GM19328 (cell line): ENCODE results near the gene PCDHA13.
"Not testable (repeated sequence)": the region's sequence is repeated elsewhere in the genome, so short reads cannot be mapped to it uniquely, and the experiment has no call there.

Source experiments
- ATAC-seq: cut with Tn5 transposase; IDR thresholded peaks from one replicate; pipeline ENCODE4 v1.9.1; 2021; ENCODE audit warnings: mild to moderate bottlenecking, moderate library complexity; ENCODE audit not compliant: unreplicated experiment

The PCDHA13 gene

GRCh38 chr5:140868721-140869554, 13.0 kb upstream of the PCDHA13 start, which contains the start of gene PCDHA11:
PCDHA11 (plus strand) TSS chr5:140868957; CDS start chr5:140869104, 147 bp downstream.
- no peak for ATAC-seq

- ATAC-seq: no peak
Observed at GRCh38 chr5:140869555-140869886, 12.4 kb upstream of the PCDHA13 start.

DNA sequence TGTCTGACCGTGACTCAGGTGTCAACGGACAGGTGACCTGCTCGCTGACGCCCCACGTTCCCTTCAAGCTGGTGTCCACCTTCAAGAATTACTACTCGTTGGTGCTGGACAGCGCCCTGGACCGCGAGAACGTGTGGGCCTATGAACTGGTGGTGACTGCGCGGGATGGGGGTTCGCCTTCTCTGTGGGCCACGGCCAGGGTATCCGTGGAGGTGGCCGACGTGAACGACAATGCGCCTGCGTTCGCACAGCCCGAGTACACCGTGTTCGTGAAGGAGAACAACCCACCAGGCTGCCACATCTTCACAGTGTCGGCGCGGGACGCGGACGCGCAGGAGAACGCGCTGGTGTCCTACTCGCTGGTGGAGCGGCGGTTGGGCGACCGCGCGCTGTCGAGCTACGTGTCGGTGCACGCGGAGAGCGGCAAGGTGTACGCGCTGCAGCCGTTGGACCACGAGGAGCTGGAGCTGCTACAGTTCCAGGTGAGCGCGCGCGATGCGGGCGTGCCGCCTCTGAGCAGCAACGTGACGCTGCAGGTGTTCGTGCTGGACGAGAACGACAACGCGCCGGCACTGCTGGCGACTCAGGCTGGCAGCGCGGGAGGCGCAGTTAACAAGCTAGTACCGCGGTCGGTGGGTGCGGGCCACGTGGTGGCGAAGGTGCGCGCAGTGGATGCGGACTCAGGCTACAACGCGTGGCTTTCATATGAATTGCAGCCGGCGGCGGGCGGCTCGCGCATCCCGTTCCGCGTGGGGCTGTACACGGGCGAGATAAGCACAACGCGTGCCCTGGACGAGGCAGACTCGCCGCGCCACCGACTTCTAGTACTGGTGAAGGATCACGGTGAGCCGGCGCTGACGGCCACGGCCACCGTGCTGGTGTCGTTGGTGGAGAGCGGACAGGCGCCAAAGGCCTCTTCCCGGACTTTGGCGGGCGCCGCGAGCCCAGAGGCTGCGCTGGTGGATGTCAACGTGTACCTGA, 11.4 kb upstream of the PCDHA13 start:
- ATAC-seq: no peak

DNA sequence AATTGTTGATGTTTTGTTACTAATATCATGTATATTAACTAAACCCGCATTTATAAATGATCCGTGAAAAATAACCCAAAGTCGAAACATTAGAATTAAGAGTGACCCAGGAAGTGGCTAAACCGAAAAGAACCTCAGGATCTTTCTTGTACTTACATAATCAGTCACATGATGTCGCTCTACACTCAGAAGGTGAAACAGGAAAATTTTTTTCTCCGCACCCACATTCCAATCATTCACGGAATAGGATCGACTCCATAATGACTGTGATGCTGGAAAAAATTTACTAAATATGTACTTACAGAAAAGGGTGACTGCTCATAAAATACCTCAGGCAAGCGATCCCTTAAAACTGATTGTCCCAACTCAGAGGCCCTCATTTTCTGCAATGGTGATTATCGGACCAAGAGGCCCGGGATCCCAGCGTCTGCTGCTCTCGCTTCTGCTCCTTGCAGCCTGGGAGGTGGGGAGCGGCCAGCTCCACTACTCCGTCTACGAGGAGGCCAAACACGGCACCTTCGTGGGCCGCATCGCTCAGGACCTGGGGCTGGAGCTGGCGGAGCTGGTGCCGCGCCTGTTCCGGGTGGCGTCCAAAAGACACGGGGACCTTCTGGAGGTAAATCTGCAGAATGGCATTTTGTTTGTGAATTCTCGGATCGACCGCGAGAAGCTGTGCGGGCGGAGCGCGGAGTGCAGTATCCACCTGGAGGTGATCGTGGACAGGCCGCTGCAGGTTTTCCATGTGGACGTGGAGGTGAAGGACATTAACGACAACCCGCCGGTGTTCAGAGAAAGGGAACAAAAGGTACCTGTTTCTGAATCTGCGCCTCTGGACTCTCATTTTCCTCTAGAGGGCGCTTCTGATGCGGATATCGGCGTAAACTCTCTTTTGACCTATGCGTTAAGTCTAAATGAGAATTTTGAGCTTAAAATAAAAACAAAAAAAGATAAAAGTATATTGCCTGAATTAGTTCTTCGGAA, 6.5 kb upstream of the PCDHA13 start, which contains the start of gene PCDHA12:
TSS of gene PCDHA12 (plus strand) at position 224 of the 981 bp plus-strand sequence. CDS start at position 389, 165 bp downstream.
- ATAC-seq: no peak

- ATAC-seq: not testable (repeated sequence)
Observed at GRCh38 chr5:140876541-140877261, 5.2 kb upstream of the PCDHA13 start.

DNA sequence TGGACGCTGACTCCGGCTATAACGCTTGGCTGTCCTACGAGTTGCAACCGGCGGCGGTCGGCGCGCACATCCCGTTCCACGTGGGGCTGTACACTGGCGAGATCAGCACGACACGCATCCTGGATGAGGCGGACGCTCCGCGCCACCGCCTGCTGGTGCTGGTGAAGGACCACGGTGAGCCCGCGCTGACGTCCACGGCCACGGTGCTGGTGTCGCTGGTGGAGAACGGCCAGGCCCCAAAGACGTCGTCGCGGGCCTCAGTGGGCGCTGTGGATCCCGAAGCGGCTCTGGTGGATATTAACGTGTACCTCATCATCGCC, 4.7 kb upstream of the PCDHA13 start:
- no peak for ATAC-seq

- ATAC-seq: no peak
Observed at GRCh38 chr5:140882591-140882899, 621 bp downstream of the PCDHA13 start.

GRCh38 chr5:140883373-140883772, 1.4 kb downstream of the PCDHA13 start:
- ATAC-seq: no peak

DNA sequence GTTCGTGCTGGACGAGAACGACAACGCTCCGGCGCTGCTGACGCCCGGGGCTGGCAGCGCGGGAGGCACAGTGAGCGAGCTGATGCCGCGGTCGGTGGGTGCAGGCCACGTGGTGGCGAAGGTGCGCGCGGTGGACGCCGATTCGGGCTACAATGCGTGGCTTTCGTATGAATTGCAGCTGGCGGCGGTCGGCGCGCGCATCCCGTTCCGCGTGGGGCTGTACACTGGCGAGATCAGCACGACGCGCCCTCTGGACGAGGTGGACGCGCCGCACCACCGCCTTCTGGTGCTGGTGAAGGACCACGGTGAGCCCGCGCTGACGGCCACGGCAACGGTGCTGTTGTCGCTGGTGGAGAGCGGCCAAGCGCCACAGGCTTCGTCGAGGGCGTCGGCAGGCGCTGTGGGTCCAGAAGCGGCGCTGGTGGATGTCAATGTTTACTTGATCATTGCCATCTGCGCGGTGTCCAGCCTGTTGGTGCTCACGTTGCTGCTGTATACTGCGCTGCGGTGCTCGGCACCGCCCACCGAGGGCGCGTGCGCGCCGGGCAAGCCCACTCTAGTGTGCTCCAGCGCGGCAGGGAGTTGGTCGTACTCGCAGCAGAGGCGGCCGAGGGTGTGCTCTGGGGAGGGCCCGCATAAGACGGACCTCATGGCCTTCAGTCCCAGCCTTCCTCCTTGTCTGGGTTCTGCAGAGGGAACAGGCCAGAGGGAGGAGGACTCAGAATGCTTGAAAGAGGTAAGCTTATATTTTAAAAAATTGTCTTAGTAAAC, 2.2 kb downstream of the PCDHA13 start:
- no peak for ATAC-seq

GRCh38 chr5:140916325-140916724, 34.4 kb downstream of the PCDHA13 start:
- no peak for ATAC-seq

DNA sequence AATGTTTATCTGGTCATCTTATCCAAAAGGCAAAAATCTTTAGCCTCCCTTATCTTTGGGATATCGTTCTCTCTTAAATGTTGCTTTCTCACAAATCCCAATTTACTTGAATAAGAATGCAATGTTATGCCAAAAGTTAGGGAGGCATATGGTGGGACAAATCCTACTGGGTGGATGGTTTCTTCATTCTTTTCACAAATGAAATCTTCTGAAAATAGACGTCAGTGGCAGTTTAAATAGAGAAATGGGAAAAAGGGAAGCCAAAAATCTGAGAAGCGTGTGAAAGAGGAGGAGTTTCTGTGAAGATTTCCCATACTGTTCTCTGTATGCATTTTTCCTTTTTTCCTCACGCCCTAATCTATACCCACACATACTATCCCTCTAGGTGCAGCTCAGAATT, 41.7 kb downstream of the PCDHA13 start:
- no peak for ATAC-seq

- ATAC-seq: no peak
Observed at GRCh38 chr5:140925806-140926442, 44.0 kb downstream of the PCDHA13 start, which contains the start of gene PCDHAC1. PCDHAC1 (plus strand) TSS chr5:140926299; CDS start chr5:140926893, 594 bp downstream.

DNA sequence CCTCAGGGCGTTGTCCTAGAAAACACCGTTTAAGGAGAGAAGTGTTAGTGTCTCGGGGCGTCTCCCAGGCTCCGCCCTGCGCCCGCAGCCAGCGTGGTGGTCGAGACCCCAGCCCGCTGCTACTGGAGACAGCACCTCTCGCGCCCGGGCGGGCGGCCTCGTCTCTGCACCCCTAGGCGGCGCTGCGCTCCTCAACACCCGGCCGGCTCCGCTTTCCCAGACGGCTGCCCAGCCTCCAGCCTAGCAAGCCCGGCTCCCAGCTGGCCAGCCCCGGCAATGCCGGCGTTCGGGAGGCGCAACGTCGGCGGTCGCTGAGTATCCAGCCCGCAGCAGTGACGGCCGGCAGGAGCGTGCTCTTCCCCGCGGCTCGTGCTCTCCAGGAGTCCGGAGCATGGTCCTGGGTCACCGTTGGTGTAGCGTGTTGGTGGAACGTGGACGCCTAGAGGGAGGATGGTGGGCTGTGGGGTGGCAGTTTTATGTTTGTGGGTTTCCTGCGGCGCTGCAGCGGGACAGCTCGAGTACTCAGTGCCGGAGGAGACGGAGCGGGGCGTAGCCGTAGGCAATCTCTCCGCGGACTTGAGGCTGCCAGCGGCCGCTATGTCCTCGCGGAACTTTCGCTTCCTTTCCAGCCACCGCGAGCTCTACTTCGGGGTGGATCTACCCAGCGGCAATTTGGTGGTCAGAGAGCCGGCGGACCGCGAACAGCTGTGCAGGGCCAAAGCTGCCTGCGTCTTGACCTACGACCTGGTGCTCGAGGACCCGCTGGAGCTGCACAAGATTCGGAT, 44.7 kb downstream of the PCDHA13 start:
- ATAC-seq: no peak

- no peak for ATAC-seq
Observed at GRCh38 chr5:140927228-140927573, 45.3 kb downstream of the PCDHA13 start.
